ENCODE results near the gene NGEF.

Gene NGEF

GRCh38 chr2:232873909-232874641 lies 139.0 kb downstream of the NGEF start:
- no peak overlapping the region for H3K27ac ChIP-seq (replicated peaks)
- peak in 1 of 2 experiments; percentile 21 for DNase-seq (ENCODE audit: low read depth in 1 of 2, low spot score in 1 of 2)
- H3K4me3 ChIP-seq (replicated peaks; ENCODE audit: insufficient read depth, low read length) = no peak overlapping the region
- H3K27me3 ChIP-seq (ENCODE audit: insufficient read depth, poor library complexity, severe bottlenecking) = no peaks in the 10 kb centered on the region
- TF ChIP-seq SPI1 (IDR thresholded peaks at IDR 0.05; ENCODE audit: borderline replicate concordance, low read depth) (peak; percentile 59; the same call in 1 of the 2 replicates), POLR2AphosphoS5 (IDR thresholded peaks at IDR 0.05; ENCODE audit: low read depth) (no peak), GABPA (IDR thresholded peaks at IDR 0.05; ENCODE audit: low read depth) (no peak)
- TF ChIP-seq, protein P1, sequence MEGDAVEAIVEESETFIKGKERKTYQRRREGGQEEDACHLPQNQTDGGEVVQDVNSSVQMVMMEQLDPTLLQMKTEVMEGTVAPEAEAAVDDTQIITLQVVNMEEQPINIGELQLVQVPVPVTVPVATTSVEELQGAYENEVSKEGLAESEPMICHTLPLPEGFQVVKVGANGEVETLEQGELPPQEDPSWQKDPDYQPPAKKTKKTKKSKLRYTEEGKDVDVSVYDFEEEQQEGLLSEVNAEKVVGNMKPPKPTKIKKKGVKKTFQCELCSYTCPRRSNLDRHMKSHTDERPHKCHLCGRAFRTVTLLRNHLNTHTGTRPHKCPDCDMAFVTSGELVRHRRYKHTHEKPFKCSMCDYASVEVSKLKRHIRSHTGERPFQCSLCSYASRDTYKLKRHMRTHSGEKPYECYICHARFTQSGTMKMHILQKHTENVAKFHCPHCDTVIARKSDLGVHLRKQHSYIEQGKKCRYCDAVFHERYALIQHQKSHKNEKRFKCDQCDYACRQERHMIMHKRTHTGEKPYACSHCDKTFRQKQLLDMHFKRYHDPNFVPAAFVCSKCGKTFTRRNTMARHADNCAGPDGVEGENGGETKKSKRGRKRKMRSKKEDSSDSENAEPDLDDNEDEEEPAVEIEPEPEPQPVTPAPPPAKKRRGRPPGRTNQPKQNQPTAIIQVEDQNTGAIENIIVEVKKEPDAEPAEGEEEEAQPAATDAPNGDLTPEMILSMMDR (IDR thresholded peaks at IDR 0.05; ENCODE audit: insufficient read depth, low read length) = no peak

- DNase-seq (ENCODE audit: low read depth in 1 of 2, low spot score in 1 of 2) = no peak
- no peak overlapping the region for H3K4me3 ChIP-seq (replicated peaks; ENCODE audit: insufficient read depth, low read length)
- no peak for TF ChIP-seq GABPA (IDR thresholded peaks at IDR 0.05; ENCODE audit: low read depth)
- TF ChIP-seq, protein P2, sequence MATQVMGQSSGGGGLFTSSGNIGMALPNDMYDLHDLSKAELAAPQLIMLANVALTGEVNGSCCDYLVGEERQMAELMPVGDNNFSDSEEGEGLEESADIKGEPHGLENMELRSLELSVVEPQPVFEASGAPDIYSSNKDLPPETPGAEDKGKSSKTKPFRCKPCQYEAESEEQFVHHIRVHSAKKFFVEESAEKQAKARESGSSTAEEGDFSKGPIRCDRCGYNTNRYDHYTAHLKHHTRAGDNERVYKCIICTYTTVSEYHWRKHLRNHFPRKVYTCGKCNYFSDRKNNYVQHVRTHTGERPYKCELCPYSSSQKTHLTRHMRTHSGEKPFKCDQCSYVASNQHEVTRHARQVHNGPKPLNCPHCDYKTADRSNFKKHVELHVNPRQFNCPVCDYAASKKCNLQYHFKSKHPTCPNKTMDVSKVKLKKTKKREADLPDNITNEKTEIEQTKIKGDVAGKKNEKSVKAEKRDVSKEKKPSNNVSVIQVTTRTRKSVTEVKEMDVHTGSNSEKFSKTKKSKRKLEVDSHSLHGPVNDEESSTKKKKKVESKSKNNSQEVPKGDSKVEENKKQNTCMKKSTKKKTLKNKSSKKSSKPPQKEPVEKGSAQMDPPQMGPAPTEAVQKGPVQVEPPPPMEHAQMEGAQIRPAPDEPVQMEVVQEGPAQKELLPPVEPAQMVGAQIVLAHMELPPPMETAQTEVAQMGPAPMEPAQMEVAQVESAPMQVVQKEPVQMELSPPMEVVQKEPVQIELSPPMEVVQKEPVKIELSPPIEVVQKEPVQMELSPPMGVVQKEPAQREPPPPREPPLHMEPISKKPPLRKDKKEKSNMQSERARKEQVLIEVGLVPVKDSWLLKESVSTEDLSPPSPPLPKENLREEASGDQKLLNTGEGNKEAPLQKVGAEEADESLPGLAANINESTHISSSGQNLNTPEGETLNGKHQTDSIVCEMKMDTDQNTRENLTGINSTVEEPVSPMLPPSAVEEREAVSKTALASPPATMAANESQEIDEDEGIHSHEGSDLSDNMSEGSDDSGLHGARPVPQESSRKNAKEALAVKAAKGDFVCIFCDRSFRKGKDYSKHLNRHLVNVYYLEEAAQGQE (IDR thresholded peaks at IDR 0.05; ENCODE audit: insufficient replicate concordance, low read depth) = no peak
- TF ChIP-seq, protein P1 (IDR thresholded peaks at IDR 0.05; ENCODE audit: insufficient read depth, low read length) = no peak
- no peak for TF ChIP-seq SPI1 (IDR thresholded peaks at IDR 0.05; ENCODE audit: borderline replicate concordance, low read depth)
- TF ChIP-seq POLR2AphosphoS5 (IDR thresholded peaks at IDR 0.05; ENCODE audit: low read depth) = no peak
- no peaks in the 10 kb centered on the region for H3K27me3 ChIP-seq (ENCODE audit: insufficient read depth, poor library complexity, severe bottlenecking)
- no peak overlapping the region for H3K27ac ChIP-seq (replicated peaks)
Observed at GRCh38 chr2:232873292-232873908, 139.7 kb downstream of the NGEF start.

GRCh38 chr2:232872826-232873225 lies 140.2 kb downstream of the NGEF start:
- no peak for TF ChIP-seq GABPA (IDR thresholded peaks at IDR 0.05; ENCODE audit: low read depth)
- TF ChIP-seq, protein P1 (IDR thresholded peaks at IDR 0.05; ENCODE audit: insufficient read depth, low read length) = no peak
- no peak for TF ChIP-seq SPI1 (IDR thresholded peaks at IDR 0.05; ENCODE audit: borderline replicate concordance, low read depth)
- TF ChIP-seq POLR2AphosphoS5 (IDR thresholded peaks at IDR 0.05; ENCODE audit: low read depth) = no peak
- TF ChIP-seq, protein P2 (IDR thresholded peaks at IDR 0.05; ENCODE audit: insufficient replicate concordance, low read depth) = no peak
- Histone ChIP-seq H3K27me3 (ENCODE audit: insufficient read depth, poor library complexity, severe bottlenecking) (no peaks in the 10 kb centered on the region), H3K27ac (replicated peaks) (no peak overlapping the region), H3K4me3 (replicated peaks; ENCODE audit: insufficient read depth, low read length) (no peak overlapping the region)
- DNase-seq (ENCODE audit: low read depth in 1 of 2, low spot score in 1 of 2) = no peak
